Vagina (tissue), 2 donors: ENCODE measurements around the gene MAPRE3. TPM values are rescaled to one million over a fixed set of nuclear protein-coding genes. Genes with fewer than 3 reads are reported as not detected.

Source experiments
- DNase-seq, 2 donors: peaks; one replicate each; pipeline ENCODE4 v3.0.0-alpha.2; 2017; ENCODE audit errors: extremely low spot score in 2 of 2
- H3K27ac ChIP-seq: fragments of 200-600 bp; sonication (generic); one replicate; pipeline ENCODE4 v1.5.1; 2019
- H3K27me3 ChIP-seq: fragments of 200-600 bp; sonication (generic); one replicate; pipeline ENCODE4 v1.5.1; 2019
- H3K36me3 ChIP-seq, 2 donors: fragments of 200-600 bp; sonication (generic); one replicate each; pipeline ENCODE4 v1.5.1; 2017 to 2019
- H3K4me1 ChIP-seq: fragments of 200-600 bp; sonication (generic); one replicate; pipeline ENCODE4 v1.5.1; 2019
- H3K4me3 ChIP-seq, 2 donors: fragments of 200-600 bp; sonication (generic); 1 replicate in 1 of 2; 2 replicates in 1 of 2; pipeline ENCODE4 v1.5.1; 2016 to 2019
- H3K9me3 ChIP-seq: fragments of 200-600 bp; sonication (generic); one replicate; pipeline ENCODE4 v1.5.1; 2019
- POLR2A ChIP-seq, 2 donors: fragments of 450-650 bp; IDR thresholded peaks; one replicate each; pipeline ENCODE4 v1.6.1; 2017; ENCODE audit warnings: antibody characterized with exemption in 2 of 2, mild to moderate bottlenecking in 2 of 2, moderate library complexity in 2 of 2
- POLR2AphosphoS5 ChIP-seq, 2 donors: sonication (generic); formaldehyde crosslinking; IDR thresholded peaks; one replicate each; pipeline ENCODE4 v1.9.0; 2017; ENCODE audit warnings: antibody characterized with exemption in 2 of 2, mild to moderate bottlenecking in 2 of 2, low read depth in 1 of 2; ENCODE audit not compliant: insufficient read depth in 1 of 2
- intact Hi-C: fragments of 100-400 bp; cut with DNase I; formaldehyde crosslinking; loops from one replicate; pipeline ENCODE4 v1.15.1; 2023
- total RNA-seq: library from RNA; depleted of rRNA; stranded (reverse); fragments of >200 nt; gene quantifications from one replicate; pipeline ENCODE4 v1.2.3, GENCODE V29; 2016
- TF ChIP-seq, protein P1 (sequence below), 3 experiments: fragments of 450-650 bp in 2 of 3; fragments of 200-600 bp in 1 of 3; sonication (generic) in 1 of 3; IDR thresholded peaks; one replicate each; pipeline ENCODE4 v1.5.1; 2017 to 2019; ENCODE audit warnings: antibody characterized with exemption in 3 of 3, mild to moderate bottlenecking in 2 of 3, moderate library complexity in 2 of 3

Gene MAPRE3
- total RNA-seq, 1 donor from 2014 or later = 20.6 TPM

DNA sequence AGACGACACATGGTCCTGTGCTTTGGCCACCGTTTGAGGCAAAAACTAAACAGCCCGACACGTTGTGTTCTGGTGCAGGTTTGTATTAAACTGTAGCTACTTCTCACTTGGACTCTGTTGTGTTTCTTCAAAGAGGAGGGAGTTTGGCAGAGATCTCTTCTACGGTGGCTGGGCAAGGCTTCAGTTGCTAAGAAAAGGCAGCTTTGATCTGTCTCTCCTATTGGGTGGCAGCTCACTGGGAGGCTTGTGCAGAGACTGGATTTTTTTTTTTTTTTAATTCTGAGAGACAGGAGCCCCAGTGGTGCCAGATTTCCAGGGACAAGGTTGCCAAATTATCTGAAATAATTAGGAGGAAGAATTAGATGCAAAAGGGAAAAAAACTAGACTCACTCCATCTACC, 20.2 kb upstream of the MAPRE3 start:
- intact Hi-C loops = no loop called here
- no peak for DNase-seq
- Histone ChIP-seq H3K36me3 (no peaks in the 10 kb centered on the region), H3K9me3 (no peaks in the 10 kb centered on the region), H3K4me3 (no peak overlapping the region), H3K4me1 (no peaks in the 10 kb centered on the region), H3K27me3 (no peaks in the 10 kb centered on the region), H3K27ac (no peak overlapping the region)
- TF ChIP-seq, protein P1, sequence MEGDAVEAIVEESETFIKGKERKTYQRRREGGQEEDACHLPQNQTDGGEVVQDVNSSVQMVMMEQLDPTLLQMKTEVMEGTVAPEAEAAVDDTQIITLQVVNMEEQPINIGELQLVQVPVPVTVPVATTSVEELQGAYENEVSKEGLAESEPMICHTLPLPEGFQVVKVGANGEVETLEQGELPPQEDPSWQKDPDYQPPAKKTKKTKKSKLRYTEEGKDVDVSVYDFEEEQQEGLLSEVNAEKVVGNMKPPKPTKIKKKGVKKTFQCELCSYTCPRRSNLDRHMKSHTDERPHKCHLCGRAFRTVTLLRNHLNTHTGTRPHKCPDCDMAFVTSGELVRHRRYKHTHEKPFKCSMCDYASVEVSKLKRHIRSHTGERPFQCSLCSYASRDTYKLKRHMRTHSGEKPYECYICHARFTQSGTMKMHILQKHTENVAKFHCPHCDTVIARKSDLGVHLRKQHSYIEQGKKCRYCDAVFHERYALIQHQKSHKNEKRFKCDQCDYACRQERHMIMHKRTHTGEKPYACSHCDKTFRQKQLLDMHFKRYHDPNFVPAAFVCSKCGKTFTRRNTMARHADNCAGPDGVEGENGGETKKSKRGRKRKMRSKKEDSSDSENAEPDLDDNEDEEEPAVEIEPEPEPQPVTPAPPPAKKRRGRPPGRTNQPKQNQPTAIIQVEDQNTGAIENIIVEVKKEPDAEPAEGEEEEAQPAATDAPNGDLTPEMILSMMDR (IDR thresholded peaks at IDR 0.05) = no peak
- TF ChIP-seq POLR2A (IDR thresholded peaks at IDR 0.05) = no peak
- no peak for TF ChIP-seq POLR2AphosphoS5 (IDR thresholded peaks at IDR 0.05; ENCODE audit: insufficient read depth in 1 of 2, low read depth in 1 of 2)

DNA sequence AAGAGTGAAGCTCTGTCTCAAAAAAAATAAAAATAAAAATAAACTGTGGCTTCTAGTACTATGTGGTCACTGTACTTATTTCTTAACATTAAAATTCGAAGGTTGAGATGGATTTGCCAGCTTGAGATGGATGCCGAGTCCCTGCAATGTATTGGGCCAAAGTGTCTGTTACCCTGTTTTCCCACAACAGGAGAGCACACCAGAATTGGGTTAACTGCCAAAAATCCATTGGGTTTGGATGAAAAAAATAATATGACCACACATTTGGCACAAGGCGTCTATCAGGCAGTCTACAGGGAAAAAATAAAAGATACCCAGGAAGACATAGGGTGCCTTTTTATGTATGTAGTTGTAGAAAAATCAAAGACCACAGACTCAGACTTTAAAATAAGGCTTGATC, 19.2 kb upstream of the MAPRE3 start:
- intact Hi-C loops = no loop called here
- Histone ChIP-seq H3K4me1 (no peaks in the 10 kb centered on the region), H3K9me3 (no peaks in the 10 kb centered on the region), H3K27me3 (no peaks in the 10 kb centered on the region), H3K4me3 (no peak overlapping the region), H3K27ac (no peak overlapping the region), H3K36me3 (no peaks in the 10 kb centered on the region)
- DNase-seq = no peak
- TF ChIP-seq POLR2A (IDR thresholded peaks at IDR 0.05) (no peak), POLR2AphosphoS5 (IDR thresholded peaks at IDR 0.05; ENCODE audit: insufficient read depth in 1 of 2, low read depth in 1 of 2) (no peak)
- TF ChIP-seq, protein P1 (IDR thresholded peaks at IDR 0.05) = no peak

DNA sequence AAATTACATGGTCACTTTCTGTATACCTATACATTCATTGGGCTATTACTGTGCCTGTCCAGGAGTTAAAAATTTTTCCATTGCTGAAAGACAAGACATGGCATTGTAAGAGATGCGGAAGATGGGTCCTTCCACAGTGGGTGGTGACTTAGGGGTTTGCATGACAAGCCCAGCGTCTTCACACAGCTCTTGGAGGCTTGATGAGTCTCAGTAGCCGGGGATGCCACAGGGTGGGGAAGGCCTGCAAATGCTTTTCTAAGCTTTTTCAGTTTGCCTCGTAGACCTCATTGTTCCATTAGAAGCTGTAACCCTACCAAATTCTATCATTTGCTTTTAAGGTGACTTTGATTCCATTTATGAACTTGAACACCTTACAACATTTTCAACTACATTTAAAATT, 18.1 kb upstream of the MAPRE3 start:
- H3K27ac ChIP-seq = no peak overlapping the region
- TF ChIP-seq, protein P1 (IDR thresholded peaks at IDR 0.05) = no peak
- TF ChIP-seq POLR2AphosphoS5 (IDR thresholded peaks at IDR 0.05; ENCODE audit: insufficient read depth in 1 of 2, low read depth in 1 of 2) (no peak), POLR2A (IDR thresholded peaks at IDR 0.05) (no peak)
- intact Hi-C loops = no loop called here
- no peak overlapping the region for H3K4me3 ChIP-seq
- no peaks in the 10 kb centered on the region for H3K9me3 ChIP-seq
- no peak for DNase-seq
- H3K36me3 ChIP-seq = no peaks in the 10 kb centered on the region
- H3K27me3 ChIP-seq = no peaks in the 10 kb centered on the region
- H3K4me1 ChIP-seq = no peaks in the 10 kb centered on the region

DNA sequence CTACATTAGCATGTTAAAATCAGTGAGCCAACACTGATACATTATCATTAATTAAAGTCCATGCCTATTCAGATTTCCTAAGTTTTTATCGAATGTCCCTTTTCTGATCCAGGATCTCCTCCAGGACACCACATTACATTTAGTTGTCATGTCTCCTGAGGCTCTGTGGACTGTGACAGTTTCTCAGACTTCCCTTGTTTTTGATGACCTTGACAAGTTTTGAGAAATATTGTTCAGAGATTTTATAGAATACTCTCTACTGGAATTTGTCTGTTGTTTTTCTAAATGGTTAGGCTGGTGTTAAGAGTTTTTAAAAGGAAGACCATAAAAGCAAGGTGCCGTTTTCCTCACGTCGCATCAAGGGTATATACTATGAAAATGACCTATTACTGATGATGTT, 16.3 kb upstream of the MAPRE3 start:
- no peak for DNase-seq
- no peak for TF ChIP-seq POLR2A (IDR thresholded peaks at IDR 0.05)
- no peak for TF ChIP-seq POLR2AphosphoS5 (IDR thresholded peaks at IDR 0.05; ENCODE audit: insufficient read depth in 1 of 2, low read depth in 1 of 2)
- TF ChIP-seq, protein P1 (IDR thresholded peaks at IDR 0.05) = no peak
- intact Hi-C loops = no loop called here
- Histone ChIP-seq H3K4me1 (no peaks in the 10 kb centered on the region), H3K27ac (no peak overlapping the region), H3K4me3 (no peak overlapping the region), H3K36me3 (no peaks in the 10 kb centered on the region), H3K27me3 (no peaks in the 10 kb centered on the region), H3K9me3 (no peaks in the 10 kb centered on the region)

DNA sequence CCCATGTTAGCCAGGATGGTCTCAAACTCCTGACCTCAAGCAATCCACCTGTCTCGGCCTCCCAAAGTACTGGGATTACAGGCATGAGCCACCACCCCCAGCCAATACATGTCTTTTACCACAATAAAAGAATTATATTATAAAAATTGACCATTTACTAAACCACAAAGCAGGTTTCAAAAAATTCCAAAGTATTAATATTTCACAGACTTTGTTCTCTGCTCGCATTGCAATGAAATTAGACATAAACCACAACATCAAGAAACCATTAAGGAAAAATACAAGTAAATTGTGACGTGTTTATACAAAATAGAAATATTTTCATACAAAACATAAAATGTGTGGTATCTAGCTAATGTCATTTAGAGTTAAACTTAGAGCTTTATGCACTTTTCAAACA, 13.4 kb upstream of the MAPRE3 start:
- intact Hi-C loops = no loop called here
- DNase-seq = no peak
- no peaks in the 10 kb centered on the region for H3K4me1 ChIP-seq
- H3K4me3 ChIP-seq = no peak overlapping the region
- no peaks in the 10 kb centered on the region for H3K36me3 ChIP-seq
- H3K27me3 ChIP-seq = no peaks in the 10 kb centered on the region
- no peaks in the 10 kb centered on the region for H3K9me3 ChIP-seq
- H3K27ac ChIP-seq = no peak overlapping the region
- TF ChIP-seq, protein P1 (IDR thresholded peaks at IDR 0.05) = no peak
- no peak for TF ChIP-seq POLR2A (IDR thresholded peaks at IDR 0.05)
